GM20000 (cell line): ENCODE data around the gene FAM184B.

Experiments used
- DNase-seq: peaks from one replicate; pipeline ENCODE4 v3.0.0; 2012; ENCODE audit warnings: low spot score
- CTCF ChIP-seq: IDR thresholded peaks from 2 replicates; pipeline ENCODE4 v1.5.1; 2012; ENCODE audit warnings: mild to moderate bottlenecking, control low read depth; ENCODE audit errors: extremely low read depth, missing control alignments

The FAM184B gene

GRCh38 chr4:17647927-17648326 is 133.5 kb downstream of the FAM184B start:
- TF ChIP-seq CTCF = no peak
- no peak for DNase-seq

GRCh38 chr4:17647176-17647806 is 134.1 kb downstream of the FAM184B start:
- TF ChIP-seq CTCF = no peak
- no peak for DNase-seq

GRCh38 chr4:17646693-17647092 is 134.7 kb downstream of the FAM184B start:
- DNase-seq = no peak
- no peak for TF ChIP-seq CTCF

- DNase-seq = peak; percentile 26
- TF ChIP-seq CTCF = no peak
Observed at GRCh38 chr4:17642398-17642783, 139.0 kb downstream of the FAM184B start.

GRCh38 chr4:17639136-17639535 is 142.3 kb downstream of the FAM184B start:
- no peak for TF ChIP-seq CTCF
- DNase-seq = no peak

- TF ChIP-seq CTCF = peak; percentile 85
- peak; percentile 87 for DNase-seq
Observed at GRCh38 chr4:17636696-17637622, 144.5 kb downstream of the FAM184B start.

- DNase-seq = no peak
Observed at GRCh38 chr4:17636341-17636695, 145.1 kb downstream of the FAM184B start.

More at GRCh38 chr4:17636341-17636695, 145.1 kb downstream of the FAM184B start:
- TF ChIP-seq CTCF = no peak
